Muscle of leg (tissue), 11 donors: ENCODE measurements around the gene MAP3K5. TPM values are rescaled to one million over a fixed set of nuclear protein-coding genes. Genes with fewer than 3 reads are reported as not detected.

Experiments used
- DNase-seq: peaks from one replicate; pipeline ENCODE4 v3.0.0; 2013
- H3K27ac ChIP-seq: one replicate; pipeline ENCODE4 v1.5.1; 2013; ENCODE audit warnings: mild to moderate bottlenecking, low read length, control low read depth
- H3K27me3 ChIP-seq: one replicate; pipeline ENCODE4 v1.6.1; 2013; ENCODE audit warnings: low read length; ENCODE audit not compliant: control insufficient read depth, insufficient read depth
- H3K36me3 ChIP-seq: one replicate; pipeline ENCODE4 v1.6.1; 2013; ENCODE audit warnings: low read length; ENCODE audit not compliant: control insufficient read depth, insufficient read depth
- H3K4me1 ChIP-seq: one replicate; pipeline ENCODE4 v1.6.1; 2013; ENCODE audit warnings: low read length; ENCODE audit not compliant: control insufficient read depth, insufficient read depth
- H3K4me3 ChIP-seq: one replicate; pipeline ENCODE4 v1.5.1; 2013; ENCODE audit warnings: low read length, control low read depth
- H3K9me3 ChIP-seq: replicated peaks from 2 replicates; pipeline ENCODE4 v1.6.1; 2013; ENCODE audit warnings: low read depth, low read length; ENCODE audit not compliant: control insufficient read depth
- WGBS: methylation state at CpG from one replicate; pipeline ENCODE4 v1.1.5; 2013; ENCODE audit warnings: missing lambda C conversion rate; ENCODE audit not compliant: insufficient coverage; 5-methylcytosine and 5-hydroxymethylcytosine counted together
- polyA plus RNA-seq, 8 donors: library from polyadenylated mRNA; unstranded; fragments of 120-200 nt; gene quantifications; one replicate each; pipeline versions ENCODE4 v1.2.1 to v1.2.3, GENCODE V29; 2013; ENCODE audit warnings: inconsistent platforms in 1 of 8, low replicate concordance in 1 of 8; ENCODE audit not compliant: insufficient read length in 8 of 8, insufficient read depth in 1 of 8
- total RNA-seq: library from RNA; stranded (reverse); fragments of 120-200 nt; gene quantifications from one replicate; pipeline ENCODE4 v1.2.4, GENCODE V29; 2013

MAP3K5 gene
- total and polyA plus RNA-seq, 9 donors = 1.6 to 3.3 (median 2.1) TPM

GRCh38 chr6:136668571-136668970, 123.7 kb downstream of the MAP3K5 start:
- no CpG with 5 or more reads among the region's 3 CpGs for WGBS
- no peak for DNase-seq
- Histone ChIP-seq H3K27me3 (no peaks in the 10 kb centered on the region), H3K4me1 (no peaks in the 10 kb centered on the region), H3K9me3 (no peaks in the 10 kb centered on the region), H3K36me3 (no peaks in the 10 kb centered on the region), H3K4me3 (no peak overlapping the region), H3K27ac (no peak overlapping the region)

- H3K4me3 ChIP-seq = no peak overlapping the region
- WGBS = no CpG with 5 or more reads among the region's 1 CpG
- H3K36me3 ChIP-seq = no peaks in the 10 kb centered on the region
- DNase-seq = no peak
- H3K9me3 ChIP-seq = no peaks in the 10 kb centered on the region
- no peaks in the 10 kb centered on the region for H3K27me3 ChIP-seq
- H3K4me1 ChIP-seq = no peaks in the 10 kb centered on the region
- no peak overlapping the region for H3K27ac ChIP-seq
Measured at GRCh38 chr6:136666041-136666440, 126.2 kb downstream of the MAP3K5 start.

- Histone ChIP-seq H3K36me3 (no peaks in the 10 kb centered on the region), H3K27ac (no peak overlapping the region), H3K27me3 (no peaks in the 10 kb centered on the region), H3K4me3 (no peak overlapping the region), H3K9me3 (no peaks in the 10 kb centered on the region), H3K4me1 (no peaks in the 10 kb centered on the region)
- DNase-seq = no peak
- no CpG with 5 or more reads among the region's 3 CpGs for WGBS
Measured at GRCh38 chr6:136662347-136663237, 129.7 kb downstream of the MAP3K5 start.

GRCh38 chr6:136660727-136661126, 131.6 kb downstream of the MAP3K5 start:
- H3K36me3 ChIP-seq = no peaks in the 10 kb centered on the region
- H3K27ac ChIP-seq = no peak overlapping the region
- H3K27me3 ChIP-seq = no peaks in the 10 kb centered on the region
- H3K9me3 ChIP-seq = no peaks in the 10 kb centered on the region
- no peak overlapping the region for H3K4me3 ChIP-seq
- no CpG with 5 or more reads among the region's 1 CpG for WGBS
- no peak for DNase-seq
- H3K4me1 ChIP-seq = no peaks in the 10 kb centered on the region

GRCh38 chr6:136659991-136660499, 132.2 kb downstream of the MAP3K5 start:
- DNase-seq = no peak
- no peaks in the 10 kb centered on the region for H3K9me3 ChIP-seq
- no peaks in the 10 kb centered on the region for H3K27me3 ChIP-seq
- H3K4me3 ChIP-seq = no peak overlapping the region
- H3K27ac ChIP-seq = no peak overlapping the region
- H3K4me1 ChIP-seq = no peaks in the 10 kb centered on the region
- WGBS = no CpG with 5 or more reads among the region's 6 CpGs
- H3K36me3 ChIP-seq = no peaks in the 10 kb centered on the region

GRCh38 chr6:136658711-136659110, 133.6 kb downstream of the MAP3K5 start:
- WGBS = 78% methylated on average over 1 of the region's 2 CpGs
- Histone ChIP-seq H3K4me3 (no peak overlapping the region), H3K36me3 (no peaks in the 10 kb centered on the region), H3K27ac (no peak overlapping the region), H3K27me3 (no peaks in the 10 kb centered on the region), H3K4me1 (no peaks in the 10 kb centered on the region), H3K9me3 (no peaks in the 10 kb centered on the region)
- no peak for DNase-seq

- 80% methylated on average over 4 of the region's 4 CpGs for WGBS
- H3K27ac ChIP-seq = no peak overlapping the region
- DNase-seq = no peak
- H3K27me3 ChIP-seq = no peaks in the 10 kb centered on the region
- no peaks in the 10 kb centered on the region for H3K9me3 ChIP-seq
- H3K36me3 ChIP-seq = no peaks in the 10 kb centered on the region
- H3K4me3 ChIP-seq = no peak overlapping the region
- no peaks in the 10 kb centered on the region for H3K4me1 ChIP-seq
Measured at GRCh38 chr6:136657666-136658065, 134.6 kb downstream of the MAP3K5 start.

GRCh38 chr6:136656121-136656520, 136.2 kb downstream of the MAP3K5 start:
- H3K9me3 ChIP-seq = no peaks in the 10 kb centered on the region
- no peak overlapping the region for H3K4me3 ChIP-seq
- H3K4me1 ChIP-seq = no peaks in the 10 kb centered on the region
- WGBS = no CpG with 5 or more reads among the region's 1 CpG
- H3K36me3 ChIP-seq = no peaks in the 10 kb centered on the region
- H3K27me3 ChIP-seq = no peaks in the 10 kb centered on the region
- no peak for DNase-seq
- no peak overlapping the region for H3K27ac ChIP-seq

- no peaks in the 10 kb centered on the region for H3K27me3 ChIP-seq
- H3K27ac ChIP-seq = no peak overlapping the region
- WGBS = no CpG with 5 or more reads among the region's 6 CpGs
- H3K36me3 ChIP-seq = no peaks in the 10 kb centered on the region
- DNase-seq = no peak
- no peaks in the 10 kb centered on the region for H3K9me3 ChIP-seq
- H3K4me1 ChIP-seq = no peaks in the 10 kb centered on the region
- H3K4me3 ChIP-seq = no peak overlapping the region
Measured at GRCh38 chr6:136655239-136656014, 136.8 kb downstream of the MAP3K5 start.

GRCh38 chr6:136654086-136654485, 138.2 kb downstream of the MAP3K5 start:
- H3K36me3 ChIP-seq = no peaks in the 10 kb centered on the region

More at GRCh38 chr6:136654086-136654485, 138.2 kb downstream of the MAP3K5 start:
- no CpG with 5 or more reads among the region's 2 CpGs for WGBS
- Histone ChIP-seq H3K4me3 (no peak overlapping the region), H3K4me1 (no peaks in the 10 kb centered on the region), H3K27ac (no peak overlapping the region), H3K27me3 (no peaks in the 10 kb centered on the region), H3K9me3 (no peaks in the 10 kb centered on the region)
- no peak for DNase-seq
